ENCODE data around the gene YPEL2. TPM values are rescaled to one million over a fixed set of nuclear protein-coding genes. Genes with fewer than 3 reads are reported as not detected.
A peak's percentile ranks its signal among the peaks of the same experiment; 100 is the strongest.
"Not testable (repeated sequence)": the region's sequence is repeated elsewhere in the genome, so short reads cannot be mapped to it uniquely, and the experiment has no call there.

The YPEL2 gene
- total RNA-seq, 1 experiment from 2014 or later = 4.2 TPM

DNA sequence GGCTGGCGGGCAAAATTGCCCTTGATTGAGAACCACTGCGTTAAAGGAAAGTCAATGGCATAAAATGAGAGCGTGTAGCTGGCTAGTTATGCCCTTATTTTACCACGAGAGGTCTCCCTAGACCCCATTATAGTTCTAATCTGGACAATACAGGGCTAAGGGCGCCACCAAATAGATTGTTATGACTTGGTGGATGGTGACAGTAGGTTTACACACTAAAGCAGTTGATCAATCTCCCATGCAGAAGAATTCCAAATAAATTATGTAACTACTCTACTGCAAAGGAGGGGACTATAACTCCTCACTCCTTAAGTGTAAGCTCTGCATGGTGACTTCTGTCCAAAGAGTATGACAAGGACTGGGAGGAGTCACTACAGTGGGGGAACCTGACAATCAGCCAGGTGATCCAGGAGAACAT lies 20.4 kb upstream of the YPEL2 start:
- H3K36me3 ChIP-seq = no peaks in the 10 kb centered on the region
- DNase-seq (ENCODE audit: low read depth in 1 of 2, low spot score in 2 of 2) = peak in 1 of 2 experiments; percentile 70
- 0 out of 2 replicates have a peak, but pooled peaks cover 4% of the 10 kb centered on the region for H3K4me1 ChIP-seq (replicated peaks)
- no peak overlapping the region for H3K4me3 ChIP-seq
- H3K9me3 ChIP-seq (replicated peaks) = no peaks in the 10 kb centered on the region
- no peaks in the 10 kb centered on the region for H3K27me3 ChIP-seq (replicated peaks)
- H3K27ac ChIP-seq = no peak overlapping the region

- not testable (repeated sequence) for H3K9me3 ChIP-seq (replicated peaks); H3K4me3 ChIP-seq; DNase-seq (ENCODE audit: low read depth in 1 of 2, low spot score in 2 of 2); H3K27me3 ChIP-seq (replicated peaks); H3K36me3 ChIP-seq; H3K4me1 ChIP-seq (replicated peaks); H3K27ac ChIP-seq
Measured at GRCh38 chr17:59311521-59311920, 19.9 kb upstream of the YPEL2 start.

DNA sequence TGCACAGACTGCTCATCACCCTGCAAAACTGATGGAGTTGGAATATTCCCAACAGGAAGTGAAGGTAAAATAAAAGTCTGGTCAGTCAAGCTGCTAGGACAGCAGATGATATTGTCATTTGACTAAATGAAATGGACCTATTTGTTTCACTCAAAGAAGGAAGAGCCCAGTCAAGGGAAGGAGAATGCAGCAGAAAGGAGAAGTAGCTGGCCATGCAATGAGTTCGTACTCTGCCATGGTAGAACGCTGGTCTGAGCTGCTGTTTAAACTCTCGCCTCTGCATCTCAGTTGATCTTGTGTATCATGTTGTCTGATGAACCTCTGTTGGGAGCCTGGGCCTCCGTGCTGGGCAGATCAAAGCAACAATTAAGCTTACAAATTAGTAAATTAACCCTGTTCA lies 15.6 kb upstream of the YPEL2 start:
- Histone ChIP-seq H3K4me1 (replicated peaks) (0 out of 2 replicates have a peak, but pooled peaks cover 4% of the 10 kb centered on the region), H3K27ac (no peak overlapping the region), H3K36me3 (no peaks in the 10 kb centered on the region), H3K27me3 (replicated peaks) (no peaks in the 10 kb centered on the region), H3K4me3 (no peak overlapping the region), H3K9me3 (replicated peaks) (no peaks in the 10 kb centered on the region)
- DNase-seq (ENCODE audit: low read depth in 1 of 2, low spot score in 2 of 2) = no peak

GRCh38 chr17:59327121-59327980 lies 4.1 kb upstream of the YPEL2 start:
- Histone ChIP-seq H3K27ac (no peak overlapping the region), H3K4me1 (replicated peaks) (peaks cover 40% of the 10 kb centered on the region), H3K27me3 (replicated peaks) (no peaks in the 10 kb centered on the region), H3K9me3 (replicated peaks) (no peaks in the 10 kb centered on the region), H3K4me3 (no peak overlapping the region), H3K36me3 (peaks cover 8% of the 10 kb centered on the region)
- DNase-seq (ENCODE audit: low read depth in 1 of 2, low spot score in 2 of 2) = no peak

- no peak overlapping the region for H3K4me3 ChIP-seq
- peaks cover 46% of the 10 kb centered on the region for H3K4me1 ChIP-seq (replicated peaks)
- DNase-seq (ENCODE audit: low read depth in 1 of 2, low spot score in 2 of 2) = no peak
- peaks cover 8% of the 10 kb centered on the region for H3K36me3 ChIP-seq
- no peaks in the 10 kb centered on the region for H3K27me3 ChIP-seq (replicated peaks)
- H3K27ac ChIP-seq = no peak overlapping the region
- H3K9me3 ChIP-seq (replicated peaks) = no peaks in the 10 kb centered on the region
Measured at GRCh38 chr17:59327981-59328290, 3.5 kb upstream of the YPEL2 start.

DNA sequence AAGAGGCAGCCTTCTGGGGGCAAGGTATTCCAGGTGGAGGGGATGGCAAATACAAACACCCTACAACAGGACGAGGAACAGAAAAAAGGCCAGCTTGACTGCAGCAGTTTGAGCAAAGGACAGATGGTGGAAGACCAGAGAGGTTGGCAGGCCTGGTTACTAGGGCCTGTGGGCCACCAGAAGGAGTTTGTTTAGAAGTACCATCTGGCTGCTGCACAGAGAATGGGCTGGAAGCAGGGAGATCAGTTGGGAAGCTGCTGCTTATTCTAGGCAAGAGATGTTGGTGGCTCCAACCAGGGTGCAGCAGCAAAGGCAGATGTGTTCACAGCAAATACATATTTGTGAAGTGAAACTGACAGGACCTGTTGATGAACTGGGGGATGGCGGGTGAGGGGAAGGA lies 2.9 kb upstream of the YPEL2 start:
- Histone ChIP-seq H3K4me3 (no peak overlapping the region), H3K27me3 (replicated peaks) (no peaks in the 10 kb centered on the region), H3K4me1 (replicated peaks) (peaks cover 53% of the 10 kb centered on the region), H3K9me3 (replicated peaks) (no peaks in the 10 kb centered on the region), H3K36me3 (peaks cover 8% of the 10 kb centered on the region), H3K27ac (no peak overlapping the region)
- no peak for DNase-seq (ENCODE audit: low read depth in 1 of 2, low spot score in 2 of 2)

DNA sequence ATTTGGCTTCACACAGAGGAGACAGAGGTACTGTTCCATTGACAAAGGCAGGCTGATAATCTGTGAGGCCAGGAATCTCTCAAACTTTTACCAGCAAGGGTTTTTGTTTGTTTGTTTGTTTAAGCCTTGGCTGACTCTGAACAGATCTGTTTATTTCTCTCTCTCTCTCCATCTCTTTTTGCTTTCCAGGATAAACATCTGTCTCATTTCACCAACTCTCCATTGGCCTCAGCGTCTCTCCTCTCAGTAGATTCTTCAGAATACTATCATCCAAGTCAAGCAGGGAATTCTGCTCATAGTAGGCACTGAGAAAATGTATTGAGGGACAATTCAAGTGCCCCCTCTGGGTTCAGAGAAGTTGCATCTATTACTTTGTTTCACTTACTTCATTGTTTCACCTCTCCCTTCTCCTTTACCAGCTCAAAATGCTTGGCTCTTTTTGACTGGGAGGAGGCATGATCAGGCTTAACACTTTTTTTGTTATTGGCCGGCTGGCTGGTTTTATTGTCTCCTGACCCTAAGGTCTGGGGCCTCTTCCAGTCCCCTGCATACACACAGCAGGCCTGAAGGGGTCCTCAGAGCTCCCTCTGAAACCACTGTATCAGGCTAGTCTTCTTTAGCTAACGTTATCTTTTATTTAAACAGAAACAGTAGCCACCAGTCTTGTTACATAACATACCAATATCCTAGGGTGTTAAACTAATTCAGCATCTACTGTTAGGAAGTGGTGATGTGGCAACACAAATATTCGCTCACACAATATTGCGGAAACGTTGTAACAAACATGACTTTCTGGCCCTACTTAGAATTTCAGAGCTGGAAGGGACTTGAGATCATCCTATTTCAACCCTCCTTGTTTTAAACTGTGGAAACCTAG lies 2.0 kb upstream of the YPEL2 start:
- DNase-seq (ENCODE audit: low read depth in 1 of 2, low spot score in 2 of 2) = peak; percentile 78 to 87
- Histone ChIP-seq H3K9me3 (replicated peaks) (no peaks in the 10 kb centered on the region), H3K36me3 (peaks cover 8% of the 10 kb centered on the region), H3K4me3 (no peak overlapping the region), H3K27ac (peak overlapping the region; percentile 33), H3K27me3 (replicated peaks) (no peaks in the 10 kb centered on the region), H3K4me1 (replicated peaks) (peaks cover 58% of the 10 kb centered on the region)

DNA sequence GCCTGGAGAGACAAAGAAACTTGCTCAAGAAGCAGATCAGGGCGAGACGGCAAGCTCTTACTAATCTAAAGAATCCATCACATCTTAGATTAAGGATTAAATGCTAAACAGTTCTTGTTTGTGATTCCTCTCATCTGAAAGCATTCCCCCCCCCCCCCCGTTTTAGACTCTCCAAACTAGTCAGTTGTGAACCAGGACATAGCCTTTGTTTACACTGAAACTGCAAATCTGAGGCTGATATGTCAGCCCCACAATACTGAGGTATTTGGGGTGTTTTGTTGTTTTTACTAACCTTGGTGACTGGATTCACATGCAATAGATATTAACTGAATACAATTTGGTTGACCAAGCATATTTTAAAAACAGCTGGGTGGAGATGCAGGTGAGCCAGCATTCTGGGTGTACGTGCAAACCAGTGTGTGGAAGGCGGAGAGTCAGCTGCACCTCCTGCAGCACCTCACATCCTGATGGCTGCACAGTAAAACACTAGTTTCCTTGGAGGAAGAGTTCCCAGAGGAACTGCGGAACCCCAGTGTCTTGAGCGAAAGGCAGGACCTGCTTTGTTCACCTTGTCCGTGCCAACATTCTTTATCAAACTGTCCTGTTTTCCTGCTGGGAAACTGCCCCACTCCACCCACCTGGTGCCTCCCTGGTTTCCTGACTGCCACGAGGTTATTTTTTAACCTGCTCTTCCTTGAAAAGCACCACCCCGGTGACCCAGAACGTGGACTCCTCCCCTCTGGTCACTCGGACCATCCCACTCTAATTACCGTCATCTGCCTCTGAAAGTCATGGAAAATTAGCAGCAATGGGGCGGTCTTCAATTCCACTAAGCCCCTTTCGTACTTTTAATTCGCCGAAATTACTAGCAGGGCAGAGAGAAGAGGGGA lies 1.2 kb upstream of the YPEL2 start:
- peaks cover 58% of the 10 kb centered on the region for H3K4me1 ChIP-seq (replicated peaks)
- H3K27ac ChIP-seq = peak overlapping the region; percentile 33
- H3K9me3 ChIP-seq (replicated peaks) = no peaks in the 10 kb centered on the region
- no peak for DNase-seq (ENCODE audit: low read depth in 1 of 2, low spot score in 2 of 2)
- H3K36me3 ChIP-seq = peaks cover 8% of the 10 kb centered on the region
- no peak overlapping the region for H3K4me3 ChIP-seq
- no peaks in the 10 kb centered on the region for H3K27me3 ChIP-seq (replicated peaks)

GRCh38 chr17:59331929-59332748 lies 684 bp downstream of the YPEL2 start:
- peak overlapping the region; percentile 98 for H3K4me3 ChIP-seq
- no peaks in the 10 kb centered on the region for H3K9me3 ChIP-seq (replicated peaks)
- peak overlapping the region; percentile 8 for H3K27ac ChIP-seq
- DNase-seq (ENCODE audit: low read depth in 1 of 2, low spot score in 2 of 2) = peak in 1 of 2 experiments; percentile 40
- H3K27me3 ChIP-seq (replicated peaks) = no peaks in the 10 kb centered on the region
- peaks cover 66% of the 10 kb centered on the region for H3K4me1 ChIP-seq (replicated peaks)
- peaks cover 8% of the 10 kb centered on the region for H3K36me3 ChIP-seq

GRCh38 chr17:59332749-59333377 lies 1.4 kb downstream of the YPEL2 start:
- H3K9me3 ChIP-seq (replicated peaks) = no peaks in the 10 kb centered on the region
- peak overlapping the region; percentile 98 for H3K4me3 ChIP-seq
- peaks cover 8% of the 10 kb centered on the region for H3K36me3 ChIP-seq
- H3K4me1 ChIP-seq (replicated peaks) = peaks cover 66% of the 10 kb centered on the region
- DNase-seq (ENCODE audit: low read depth in 1 of 2, low spot score in 2 of 2) = peak in 1 of 2 experiments; percentile 31
- H3K27me3 ChIP-seq (replicated peaks) = no peaks in the 10 kb centered on the region
- H3K27ac ChIP-seq = no peak overlapping the region

DNA sequence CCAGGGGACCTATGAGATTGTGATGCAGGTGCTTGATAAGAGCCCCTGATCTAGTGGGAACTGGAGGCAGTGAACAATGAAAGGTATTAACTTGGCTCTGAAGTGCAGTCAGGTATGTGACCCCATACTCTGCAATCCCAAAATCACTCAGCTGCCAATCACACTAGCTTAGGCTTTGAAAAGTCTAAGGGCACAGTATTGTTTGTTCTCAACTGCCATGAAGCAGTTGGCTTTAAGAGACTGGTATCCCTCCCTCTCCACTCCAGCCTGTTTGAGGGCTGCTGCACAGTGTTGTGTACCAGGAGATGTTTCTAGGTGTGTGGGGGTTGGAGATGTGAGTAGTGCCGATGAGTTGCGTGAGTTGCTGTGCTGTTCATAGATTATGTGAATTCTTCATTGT lies 2.4 kb downstream of the YPEL2 start:
- peaks cover 8% of the 10 kb centered on the region for H3K36me3 ChIP-seq
- H3K27me3 ChIP-seq (replicated peaks) = no peaks in the 10 kb centered on the region
- DNase-seq (ENCODE audit: low read depth in 1 of 2, low spot score in 2 of 2) = peak in 1 of 2 experiments; percentile 49
- peaks cover 59% of the 10 kb centered on the region for H3K4me1 ChIP-seq (replicated peaks)
- no peak overlapping the region for H3K27ac ChIP-seq
- H3K9me3 ChIP-seq (replicated peaks) = no peaks in the 10 kb centered on the region
- no peak overlapping the region for H3K4me3 ChIP-seq

DNA sequence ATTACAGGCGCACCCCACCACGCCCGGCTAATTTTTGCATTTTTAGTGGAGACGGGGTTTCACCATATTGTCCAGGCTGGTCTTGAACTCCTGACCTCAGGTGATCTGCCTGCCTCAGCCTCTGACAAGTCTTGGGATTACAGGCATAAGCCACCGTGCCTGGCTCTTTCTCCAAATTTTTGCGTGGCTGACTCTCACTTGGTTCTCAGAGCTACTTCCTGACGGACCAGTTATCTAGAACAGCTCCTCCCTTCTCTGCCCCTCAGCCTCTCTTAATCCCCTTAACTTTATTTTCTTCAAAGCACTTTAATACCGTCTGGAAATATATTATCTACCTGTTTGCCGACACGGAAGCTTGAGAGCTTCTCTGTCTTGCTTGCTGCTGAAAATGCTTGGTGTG lies 4.2 kb downstream of the YPEL2 start:
- H3K4me3 ChIP-seq = no peak overlapping the region
- H3K4me1 ChIP-seq (replicated peaks) = peaks cover 41% of the 10 kb centered on the region
- no peaks in the 10 kb centered on the region for H3K27me3 ChIP-seq (replicated peaks)
- no peak for DNase-seq (ENCODE audit: low read depth in 1 of 2, low spot score in 2 of 2)
- no peak overlapping the region for H3K27ac ChIP-seq
- H3K36me3 ChIP-seq = peaks cover 8% of the 10 kb centered on the region
- 0 out of 2 replicates have a peak, but pooled peaks cover 2% of the 10 kb centered on the region for H3K9me3 ChIP-seq (replicated peaks)

All from SJSA1 (cell line).